Tibial artery (tissue), 4 donors: ENCODE results near the gene PCDHGC3.

Experiments
- DNase-seq, 2 donors: peaks; one replicate each; pipeline ENCODE4 v3.0.0-alpha.2; 2019
- H3K27ac ChIP-seq, 2 donors: fragments of 200-600 bp; sonication (generic) in 1 of 2; 1 replicate in 1 of 2; 2 replicates in 1 of 2; pipeline ENCODE4 v1.5.1; 2018 to 2019; ENCODE audit warnings: mild to moderate bottlenecking in 1 of 2
- H3K27me3 ChIP-seq, 2 donors: fragments of 200-600 bp; sonication (generic) in 1 of 2; one replicate each; pipeline versions ENCODE4 v1.5.1 to v1.6.0; 2016 to 2019
- H3K36me3 ChIP-seq, 3 donors: fragments of 200-600 bp; sonication (generic) in 2 of 3; one replicate each; pipeline ENCODE4 v1.5.1; 2016 to 2019; ENCODE audit warnings: mild to moderate bottlenecking in 2 of 3
- H3K4me1 ChIP-seq, 4 donors: fragments of 200-600 bp; sonication (generic) in 2 of 4; 1 replicate in 3 of 4; 2 replicates in 1 of 4; pipeline ENCODE4 v1.5.1; 2016 to 2019
- H3K4me3 ChIP-seq, 2 donors: fragments of 200-600 bp; sonication (generic) in 1 of 2; 1 replicate in 1 of 2; 2 replicates in 1 of 2; pipeline ENCODE4 v1.5.1; 2018 to 2019; ENCODE audit warnings: mild to moderate bottlenecking in 2 of 2
- H3K9me3 ChIP-seq, 3 donors: fragments of 200-600 bp; sonication (generic) in 1 of 3; one replicate each; pipeline ENCODE4 v1.5.1; 2016 to 2019
- CTCF ChIP-seq, 2 experiments: fragments of 200-600 bp in 1 of 2; fragments of 450-650 bp in 1 of 2; IDR thresholded peaks; one replicate each; pipeline ENCODE4 v1.5.1; 2017 to 2019; ENCODE audit warnings: antibody characterized with exemption in 2 of 2, mild to moderate bottlenecking in 1 of 2, moderate library complexity in 1 of 2
- intact Hi-C: fragments of 100-400 bp; cut with DNase I; formaldehyde crosslinking; loops from one replicate; pipeline ENCODE4 v1.15.0; 2023; ENCODE audit warnings: low total_unique reads

PCDHGC3 gene

GRCh38 chr5:141494761-141495452 is 19.1 kb downstream of the PCDHGC3 start:
- no peak for DNase-seq

DNA sequence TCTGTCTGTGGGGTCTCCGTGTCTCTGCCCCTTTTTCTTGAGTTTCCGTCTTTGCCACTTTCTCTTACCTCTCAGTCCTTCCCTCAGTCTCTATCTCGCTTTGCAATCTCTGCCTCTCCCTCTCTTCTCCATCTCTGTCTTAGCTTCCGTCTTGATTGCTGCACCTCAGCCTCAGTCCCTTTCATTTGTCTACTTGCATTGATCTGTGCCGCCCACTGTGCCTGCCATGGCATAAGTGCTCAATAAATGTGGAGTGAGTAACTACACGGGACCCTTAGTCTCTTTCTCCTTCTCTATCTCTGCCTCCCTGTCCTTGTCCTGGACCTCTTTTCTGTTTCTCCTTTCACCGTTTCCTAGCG is 19.7 kb downstream of the PCDHGC3 start:
- Histone ChIP-seq H3K27ac (peak overlapping the region in 1 of 2 donors; percentile 36), H3K4me3 (no peak overlapping the region), H3K36me3 (peaks cover 0 to 31% (median 30%) of the 10 kb centered on the region in 3 donors), H3K27me3 (no peaks in the 10 kb centered on the region), H3K4me1 (peaks cover 0 to 34% (median 18%) of the 10 kb centered on the region in 4 donors), H3K9me3 (no peaks in the 10 kb centered on the region)
- no peak for TF ChIP-seq CTCF (IDR thresholded peaks at IDR 0.05)
- no peak for DNase-seq
- intact Hi-C loops: no loop called here

More at GRCh38 chr5:141494761-141495452, 19.1 kb downstream of the PCDHGC3 start:
- H3K9me3 ChIP-seq: no peaks in the 10 kb centered on the region
- no peaks in the 10 kb centered on the region for H3K27me3 ChIP-seq
- intact Hi-C loops: no loop called here
- no peak overlapping the region for H3K4me3 ChIP-seq
- no peak for TF ChIP-seq CTCF (IDR thresholded peaks at IDR 0.05)
- H3K27ac ChIP-seq: peak overlapping the region; percentile 11 to 36
- H3K4me1 ChIP-seq: peaks cover 0 to 34% (median 18%) of the 10 kb centered on the region in 4 donors
- peaks cover 0 to 36% (median 34%) of the 10 kb centered on the region in 3 donors for H3K36me3 ChIP-seq

GRCh38 chr5:141496038-141496437 is 20.3 kb downstream of the PCDHGC3 start:
- intact Hi-C loops: no loop called here
- DNase-seq: no peak

GRCh38 chr5:141501761-141502160 is 26.0 kb downstream of the PCDHGC3 start:
- peaks cover 0 to 31% (median 16%) of the 10 kb centered on the region in 3 donors for H3K36me3 ChIP-seq
- intact Hi-C loops: no loop called here
- DNase-seq: no peak

More at GRCh38 chr5:141496038-141496437, 20.3 kb downstream of the PCDHGC3 start:
- no peak for TF ChIP-seq CTCF (IDR thresholded peaks at IDR 0.05)
- Histone ChIP-seq H3K36me3 (peaks cover 0 to 25% (median 24%) of the 10 kb centered on the region in 3 donors), H3K9me3 (no peaks in the 10 kb centered on the region), H3K27me3 (no peaks in the 10 kb centered on the region), H3K27ac (no peak overlapping the region), H3K4me1 (peaks cover 0 to 34% (median 18%) of the 10 kb centered on the region in 4 donors), H3K4me3 (no peak overlapping the region)

GRCh38 chr5:141503681-141504080 is 27.9 kb downstream of the PCDHGC3 start:
- Histone ChIP-seq H3K9me3 (no peaks in the 10 kb centered on the region), H3K27me3 (no peaks in the 10 kb centered on the region), H3K36me3 (peaks cover 0 to 21% (median 7%) of the 10 kb centered on the region in 3 donors), H3K4me3 (no peak overlapping the region), H3K4me1 (peaks cover 0 to 23% (median 22%) of the 10 kb centered on the region in 4 donors), H3K27ac (no peak overlapping the region)
- no peak for TF ChIP-seq CTCF (IDR thresholded peaks at IDR 0.05)
- no peak for DNase-seq
- intact Hi-C loops: no loop called here

More at GRCh38 chr5:141501761-141502160, 26.0 kb downstream of the PCDHGC3 start:
- no peaks in the 10 kb centered on the region for H3K27me3 ChIP-seq
- H3K4me3 ChIP-seq: no peak overlapping the region
- H3K27ac ChIP-seq: no peak overlapping the region
- TF ChIP-seq CTCF (IDR thresholded peaks at IDR 0.05): no peak
- H3K4me1 ChIP-seq: peaks cover 0 to 4% (median 4%) of the 10 kb centered on the region in 4 donors
- H3K9me3 ChIP-seq: no peaks in the 10 kb centered on the region
